ENCODE data around the gene MLLT11.

GRCh38 chr1:151062741-151063371, 2.7 kb downstream of the MLLT11 start:
- TF ChIP-seq CTCF (IDR thresholded peaks at IDR 0.05) (no peak), REST (IDR thresholded peaks at IDR 0.05; ENCODE audit: insufficient read depth in 1 of 2, low read depth in 2 of 2, low read length in 1 of 2) (no peak)
